GM23248 (cell line): ENCODE results near the gene NRG3. TPM values are rescaled to one million over a fixed set of nuclear protein-coding genes. Genes with fewer than 3 reads are reported as not detected.

Experiments used
- DNase-seq: peaks from one replicate; pipeline ENCODE4 v3.0.0-alpha.2; 2015
- H2AFZ ChIP-seq: fragments of 200-600 bp; sonication (generic); 2 replicates; pipeline ENCODE4 v1.6.1; 2016; ENCODE audit warnings: antibody characterized with exemption
- H3F3A ChIP-seq: fragments of 200-600 bp; sonication (generic); 2 replicates; pipeline ENCODE4 v1.6.1; 2016; ENCODE audit warnings: mild to moderate bottlenecking, antibody characterized with exemption, mixed run types; ENCODE audit not compliant: insufficient read depth
- H3K27ac ChIP-seq: fragments of 200-600 bp; sonication (generic); 2 replicates; pipeline ENCODE4 v1.5.1; 2016; ENCODE audit warnings: mild to moderate bottlenecking
- H3K27me3 ChIP-seq: fragments of 200-600 bp; sonication (generic); replicated peaks from 2 replicates; pipeline ENCODE4 v1.6.1; 2016; ENCODE audit warnings: mild to moderate bottlenecking; ENCODE audit not compliant: insufficient read depth
- H3K36me3 ChIP-seq: fragments of 200-600 bp; sonication (generic); 2 replicates; pipeline ENCODE4 v1.6.1; 2016; ENCODE audit warnings: low read depth, mild to moderate bottlenecking
- H3K4me1 ChIP-seq: fragments of 200-600 bp; sonication (generic); 2 replicates; pipeline ENCODE4 v1.6.1; 2016; ENCODE audit warnings: mild to moderate bottlenecking; ENCODE audit not compliant: insufficient read depth
- H3K4me2 ChIP-seq: fragments of 200-600 bp; sonication (generic); one replicate; pipeline ENCODE4 v1.6.1; 2016; ENCODE audit warnings: mild to moderate bottlenecking; ENCODE audit not compliant: unreplicated experiment
- H3K4me3 ChIP-seq: fragments of 200-600 bp; sonication (generic); 2 replicates; pipeline ENCODE4 v1.5.1; 2016; ENCODE audit warnings: mild to moderate bottlenecking
- H3K79me2 ChIP-seq: fragments of 200-600 bp; sonication (generic); 2 replicates; pipeline ENCODE4 v1.6.1; 2016; ENCODE audit warnings: mild to moderate bottlenecking; ENCODE audit not compliant: insufficient read depth
- H3K9ac ChIP-seq: fragments of 200-600 bp; sonication (generic); 2 replicates; pipeline ENCODE4 v1.6.1; 2016; ENCODE audit warnings: mild to moderate bottlenecking
- H3K9me2 ChIP-seq: fragments of 200-600 bp; sonication (generic); 2 replicates; pipeline ENCODE4 v1.6.1; 2016; ENCODE audit warnings: mixed run types, mild to moderate bottlenecking, moderate library complexity; ENCODE audit not compliant: insufficient read depth
- H3K9me3 ChIP-seq: fragments of 200-600 bp; sonication (generic); one replicate; pipeline ENCODE4 v1.6.1; 2017; ENCODE audit warnings: low read depth
- H4K20me1 ChIP-seq: fragments of 200-600 bp; sonication (generic); 2 replicates; pipeline ENCODE4 v1.6.0; 2016; ENCODE audit not compliant: insufficient read depth
- EZH2 ChIP-seq: fragments of 200-600 bp; sonication (generic); IDR thresholded peaks from 2 replicates; pipeline ENCODE4 v1.6.1; 2018; ENCODE audit warnings: antibody characterized with exemption, mild to moderate bottlenecking; ENCODE audit not compliant: insufficient read depth, poor library complexity, severe bottlenecking
- EZH2phosphoT487 ChIP-seq: fragments of 200-600 bp; sonication (generic); IDR thresholded peaks from 2 replicates; pipeline ENCODE4 v1.6.1; 2018; ENCODE audit warnings: antibody characterized with exemption, moderate library complexity, mild to moderate bottlenecking, low read depth; ENCODE audit not compliant: insufficient read depth
- WGBS, 2 experiments: methylation state at CpG; one replicate each; pipeline ENCODE4 v1.1.6; 2015 to 2017; ENCODE audit warnings: low lambda C conversion rate in 2 of 2, low coverage in 1 of 2; ENCODE audit errors: missing lambda C conversion rate in 2 of 2; 5-methylcytosine and 5-hydroxymethylcytosine counted together
- in situ Hi-C: fragments of 300-500 bp; cut with MboI; formaldehyde crosslinking; loops from 2 replicates; pipeline ENCODE4 v1.15.0; 2020
- polyA plus RNA-seq: library from polyadenylated mRNA; unstranded; fragments of >200 nt; fragmentation: Nextera tagmentation; extraction: Ambion mirVana; gene quantifications from 2 replicates; pipeline ENCODE4 v1.2.1, GENCODE V29; 2016
- total RNA-seq: library from RNA; depleted of rRNA; stranded (reverse); fragments of >200 nt; shearing (Covaris generic); gene quantifications from 2 replicates; pipeline ENCODE4 v1.2.3, GENCODE V29; 2014

The NRG3 gene
- total and polyA plus RNA-seq, 2 experiments from 2014 or later: not detected

DNA sequence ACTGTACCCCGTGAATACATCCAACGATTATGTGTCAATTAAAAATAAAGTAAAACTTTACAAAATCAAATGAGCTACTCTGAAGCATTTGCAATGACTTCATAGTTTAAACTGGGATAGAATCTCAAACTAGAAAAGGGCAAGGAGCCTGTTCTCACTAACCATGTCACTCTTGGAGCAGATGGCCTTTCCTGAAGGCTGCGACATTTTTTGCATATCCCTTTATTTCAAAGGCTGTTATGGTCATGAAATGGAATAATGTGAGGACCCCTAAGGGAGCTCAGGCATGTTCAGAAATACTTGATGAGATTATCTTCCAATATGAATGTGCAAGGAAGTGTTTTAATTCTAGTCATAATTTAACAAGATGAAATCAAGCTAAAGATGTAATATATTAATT, 679.4 kb downstream of the NRG3 start:
- in situ Hi-C loops: no loop called here
- no peaks in the 10 kb centered on the region for H3K4me1 ChIP-seq
- H2AFZ ChIP-seq: no peak overlapping the region
- H3K4me2 ChIP-seq: no peak overlapping the region
- H4K20me1 ChIP-seq: no peaks in the 10 kb centered on the region
- TF ChIP-seq EZH2phosphoT487: no peak
- H3K27ac ChIP-seq: no peak overlapping the region
- H3F3A ChIP-seq: no peaks in the 10 kb centered on the region
- no peaks in the 10 kb centered on the region for H3K9me3 ChIP-seq
- H3K4me3 ChIP-seq: no peak overlapping the region
- no peak overlapping the region for H3K9ac ChIP-seq
- no peaks in the 10 kb centered on the region for H3K9me2 ChIP-seq
- H3K79me2 ChIP-seq: no peaks in the 10 kb centered on the region
- no peaks in the 10 kb centered on the region for H3K36me3 ChIP-seq
- H3K27me3 ChIP-seq: no peaks in the 10 kb centered on the region
- WGBS, 2 experiments: 44 to 47% methylated on average over 3 of the region's 3 CpGs
- DNase-seq: no peak

DNA sequence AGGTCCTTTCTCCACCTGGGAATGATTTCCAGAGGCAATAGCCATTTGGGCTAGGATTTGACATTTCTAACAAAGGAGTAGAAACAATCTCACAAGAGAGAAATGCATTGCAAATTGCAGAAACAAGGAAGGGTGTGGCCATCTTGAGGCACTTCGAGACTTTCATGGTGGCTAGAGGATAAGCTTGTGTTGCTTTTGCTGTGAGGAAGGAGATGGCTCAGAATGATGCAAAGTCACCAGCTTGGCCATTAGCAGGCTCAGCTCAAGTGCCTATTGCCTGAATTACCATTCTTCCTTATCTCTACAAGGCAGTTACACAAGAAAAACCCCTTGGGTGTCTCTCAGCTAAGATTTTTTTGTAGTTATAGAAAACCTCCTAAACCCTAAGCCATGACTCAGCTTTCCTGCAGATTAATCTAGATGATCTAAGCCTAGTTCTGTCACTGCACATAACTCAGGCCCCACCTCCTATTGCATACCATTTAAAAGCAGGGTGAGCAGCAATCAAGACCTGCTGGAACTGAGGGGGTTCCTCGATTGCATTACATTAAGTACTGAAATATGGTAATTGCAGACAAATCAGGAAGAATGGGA, 683.1 kb downstream of the NRG3 start:
- Histone ChIP-seq H3K36me3 (no peaks in the 10 kb centered on the region), H3K79me2 (no peaks in the 10 kb centered on the region), H2AFZ (no peak overlapping the region), H3K4me2 (no peak overlapping the region), H3K27me3 (no peaks in the 10 kb centered on the region), H3K4me3 (no peak overlapping the region), H3K9me2 (no peaks in the 10 kb centered on the region), H3F3A (no peaks in the 10 kb centered on the region), H3K9me3 (no peaks in the 10 kb centered on the region), H3K9ac (no peak overlapping the region), H3K27ac (no peak overlapping the region), H4K20me1 (no peaks in the 10 kb centered on the region), H3K4me1 (no peaks in the 10 kb centered on the region)
- DNase-seq: no peak
- 3 to 7% methylated on average over 2 of the region's 2 CpGs for WGBS, 2 experiments
- in situ Hi-C loops: no loop called here
- TF ChIP-seq EZH2 (no peak), EZH2phosphoT487 (no peak)

DNA sequence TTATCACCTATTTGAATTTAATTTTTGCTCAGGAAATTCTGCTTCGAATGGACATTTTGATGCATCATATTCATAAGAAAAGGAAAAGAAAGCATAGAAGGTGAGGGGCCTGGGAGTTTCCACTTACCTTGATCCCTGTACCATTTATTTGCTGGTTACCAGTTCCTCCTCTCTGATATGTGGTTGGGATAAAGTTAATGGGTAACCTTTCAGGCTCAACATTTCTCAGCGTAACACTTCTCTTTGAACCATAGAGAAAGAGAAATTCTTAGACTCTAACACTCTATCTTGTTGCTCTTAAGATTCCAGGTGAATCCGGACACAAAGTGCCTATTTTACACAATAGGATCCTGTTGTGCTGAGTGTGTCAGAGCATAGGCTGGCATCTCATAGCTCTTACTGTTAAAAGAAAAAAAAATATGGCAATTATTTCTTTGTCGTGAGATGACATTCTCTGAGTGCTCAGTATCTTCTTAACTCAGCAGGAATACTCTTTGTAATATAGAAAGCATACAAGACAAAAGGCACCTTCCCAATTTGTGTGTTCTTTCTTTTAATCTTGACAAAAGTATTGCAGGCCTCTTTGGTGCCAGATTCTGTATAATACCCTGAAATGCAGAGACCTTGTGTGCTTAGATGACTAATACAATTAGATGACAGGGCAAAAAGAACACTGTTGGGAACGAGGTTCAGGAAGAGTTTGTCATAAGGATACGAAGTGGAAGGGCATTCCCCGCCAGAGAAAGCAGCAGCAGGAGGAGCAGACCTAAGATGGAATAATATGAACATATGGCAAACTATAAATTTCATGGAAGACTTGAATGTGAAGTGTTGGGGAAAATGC, 689.6 kb downstream of the NRG3 start:
- Histone ChIP-seq H4K20me1 (no peaks in the 10 kb centered on the region), H3K9me2 (no peaks in the 10 kb centered on the region), H3K79me2 (no peaks in the 10 kb centered on the region), H2AFZ (no peak overlapping the region), H3K4me2 (no peak overlapping the region), H3F3A (no peaks in the 10 kb centered on the region), H3K4me1 (no peaks in the 10 kb centered on the region), H3K9me3 (no peaks in the 10 kb centered on the region), H3K9ac (no peak overlapping the region), H3K4me3 (no peak overlapping the region), H3K27me3 (no peaks in the 10 kb centered on the region), H3K36me3 (no peaks in the 10 kb centered on the region), H3K27ac (no peak overlapping the region)
- DNase-seq: no peak
- in situ Hi-C loops: no loop called here
- TF ChIP-seq EZH2phosphoT487: no peak
- 16 to 17% methylated on average over 7 of the region's 7 CpGs for WGBS, 2 experiments

DNA sequence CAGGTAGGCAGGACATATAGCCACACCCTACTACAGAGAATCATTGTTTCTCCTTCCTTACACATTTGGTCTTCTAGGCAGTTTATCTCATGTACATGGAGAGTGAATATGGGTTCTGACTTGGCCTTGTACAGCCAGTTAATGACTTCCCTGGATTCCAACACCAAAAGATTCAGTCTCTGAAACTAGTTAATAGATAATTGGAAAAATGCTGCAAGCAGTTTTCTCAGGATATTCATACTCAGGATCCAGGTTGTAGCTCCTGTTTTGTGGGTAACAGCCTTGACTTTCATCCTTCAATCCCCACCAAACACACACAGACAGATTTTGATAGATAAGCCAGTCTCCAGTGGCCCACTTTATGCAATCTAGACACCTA, 690.2 kb downstream of the NRG3 start:
- Histone ChIP-seq H3K27ac (no peak overlapping the region), H3K36me3 (no peaks in the 10 kb centered on the region), H3K27me3 (no peaks in the 10 kb centered on the region), H2AFZ (no peak overlapping the region), H3K4me2 (no peak overlapping the region), H3K79me2 (no peaks in the 10 kb centered on the region), H3K9me2 (no peaks in the 10 kb centered on the region), H3K9me3 (no peaks in the 10 kb centered on the region), H4K20me1 (no peaks in the 10 kb centered on the region), H3K9ac (no peak overlapping the region), H3K4me3 (no peak overlapping the region), H3K4me1 (no peaks in the 10 kb centered on the region), H3F3A (no peaks in the 10 kb centered on the region)
- TF ChIP-seq EZH2: no peak
- TF ChIP-seq EZH2phosphoT487: no peak
- DNase-seq: no peak
- in situ Hi-C loops: no loop called here
